Neural crest cell (in vitro differentiated cells): ENCODE data around the gene GLP1R. TPM values are rescaled to one million over a fixed set of nuclear protein-coding genes. Genes with fewer than 3 reads are reported as not detected.
A peak's percentile ranks its signal among the peaks of the same experiment; 100 is the strongest.
"Not testable (repeated sequence)": the region's sequence is repeated elsewhere in the genome, so short reads cannot be mapped to it uniquely, and the experiment has no call there.

Experiments used
- DNase-seq: peaks from one replicate; pipeline ENCODE4 v3.0.0; 2021; ENCODE audit warnings: low read depth, mixed read lengths, low spot score
- H3K27ac Mint-ChIP-seq: one replicate; pipeline ENCODE4 v1.8.0; 2021; ENCODE audit warnings: mild to moderate bottlenecking, mixed read lengths; ENCODE audit not compliant: unreplicated experiment
- H3K27me3 Mint-ChIP-seq: 2 replicates; pipeline ENCODE4 v1.8.0; 2021; ENCODE audit warnings: low read depth, mild to moderate bottlenecking, mixed read lengths
- H3K36me3 Mint-ChIP-seq: 2 replicates; pipeline ENCODE4 v1.8.0; 2021; ENCODE audit warnings: low read depth, mild to moderate bottlenecking, mixed read lengths
- H3K4me1 Mint-ChIP-seq: 2 replicates; pipeline ENCODE4 v1.8.0; 2021; ENCODE audit warnings: mixed read lengths
- H3K4me3 Mint-ChIP-seq: one replicate; pipeline ENCODE4 v1.8.0; 2021; ENCODE audit warnings: mild to moderate bottlenecking, mixed read lengths
- H3K9me3 Mint-ChIP-seq: 2 replicates; pipeline ENCODE4 v1.8.0; 2021; ENCODE audit warnings: mixed read lengths
- CTCF ChIP-seq: fragments of 200-600 bp; sonication (generic); conservative IDR thresholded peaks from 2 replicates; pipeline ENCODE4 v1.5.0; 2021; ENCODE audit warnings: antibody characterized with exemption, mild to moderate bottlenecking
- total RNA-seq: library from RNA; stranded (reverse); gene quantifications from 2 replicates; pipeline ENCODE4 v1.2.1, GENCODE V29; 2021

The GLP1R gene
- total RNA-seq, 1 donor from 2014 or later, result 0.65 TPM

DNA sequence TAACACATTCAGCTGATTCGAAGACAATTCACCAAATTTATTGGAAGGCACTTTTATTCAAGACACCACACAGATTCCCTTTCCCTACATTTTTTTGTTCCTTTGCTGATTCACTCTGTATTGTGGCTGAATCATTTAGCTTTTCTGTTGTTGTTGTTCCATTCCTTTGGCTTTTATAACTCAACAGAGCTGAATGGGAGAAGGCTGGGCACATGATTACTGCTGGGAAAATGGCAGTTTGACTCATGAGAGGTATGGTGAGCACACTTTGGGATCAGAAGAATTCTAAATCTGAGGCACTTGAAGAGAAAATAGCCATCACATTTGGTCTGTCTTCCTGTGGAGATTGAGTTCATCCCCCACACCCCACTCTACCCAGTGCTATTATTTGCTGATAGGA is 82.1 kb downstream of the GLP1R start:
- DNase-seq, result no peak
- Mint-ChIP-seq H3K36me3 (no peaks in the 10 kb centered on the region), H3K4me3 (no peak overlapping the region), H3K9me3 (no peaks in the 10 kb centered on the region), H3K4me1 (no peaks in the 10 kb centered on the region), H3K27ac (no peak overlapping the region), H3K27me3 (peaks cover 8% of the 10 kb centered on the region)
- TF ChIP-seq CTCF, result no peak

DNA sequence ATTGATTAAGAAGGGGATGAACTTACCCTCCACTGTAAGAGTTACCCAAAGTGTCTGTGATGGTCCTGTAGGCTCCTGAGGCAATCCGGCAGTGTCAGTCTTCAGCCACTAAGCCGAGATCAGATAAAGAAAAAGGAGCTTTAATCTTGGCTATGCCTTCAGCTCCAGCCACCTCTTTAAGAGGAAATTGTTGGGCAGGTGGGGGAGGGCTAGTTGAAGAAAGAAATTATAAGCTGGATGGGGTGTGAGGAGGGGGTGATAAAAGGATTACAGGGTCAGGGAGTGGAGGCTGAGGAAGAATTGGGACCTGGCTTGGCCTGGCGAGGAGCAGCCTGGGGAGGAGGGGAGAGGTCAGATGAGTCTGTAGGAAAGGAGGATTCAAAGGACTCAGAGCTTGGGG is 86.2 kb downstream of the GLP1R start:
- H3K36me3 Mint-ChIP-seq, DNase-seq, H3K27ac Mint-ChIP-seq, H3K4me3 Mint-ChIP-seq, H3K4me1 Mint-ChIP-seq, H3K9me3 Mint-ChIP-seq: not testable (repeated sequence)
- H3K27me3 Mint-ChIP-seq, result peaks cover 26% of the 10 kb centered on the region

- H3K4me3 Mint-ChIP-seq, DNase-seq, H3K36me3 Mint-ChIP-seq, H3K4me1 Mint-ChIP-seq, H3K27ac Mint-ChIP-seq, H3K9me3 Mint-ChIP-seq: not testable (repeated sequence)
- peaks cover 41% of the 10 kb centered on the region for H3K27me3 Mint-ChIP-seq
Observed at GRCh38 chr6:39136207-39136606, 87.6 kb downstream of the GLP1R start.

DNA sequence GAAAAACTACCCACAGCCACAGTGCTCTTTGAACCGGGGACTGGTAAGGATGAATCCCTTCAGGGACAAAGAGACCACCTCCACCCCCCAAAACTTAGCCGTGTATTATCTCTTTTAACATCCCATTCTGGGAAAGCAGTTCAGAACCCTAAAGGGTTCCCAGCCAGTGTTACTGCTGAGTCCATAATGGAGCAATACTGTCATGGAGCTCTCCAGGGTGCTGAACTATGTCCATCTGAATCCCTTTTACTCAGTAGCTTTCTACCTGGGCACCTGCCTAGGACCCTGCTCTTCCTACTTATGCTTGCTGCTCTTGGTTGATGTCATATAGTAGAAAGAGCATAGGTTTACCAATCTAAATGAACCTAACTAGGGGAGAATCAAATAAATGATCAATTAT is 88.7 kb downstream of the GLP1R start:
- H3K4me1 Mint-ChIP-seq, result no peaks in the 10 kb centered on the region
- H3K27ac Mint-ChIP-seq, result no peak overlapping the region
- H3K4me3 Mint-ChIP-seq, result no peak overlapping the region
- DNase-seq, result peak; percentile 63
- H3K27me3 Mint-ChIP-seq, result peaks cover 42% of the 10 kb centered on the region
- TF ChIP-seq CTCF, result no peak
- H3K36me3 Mint-ChIP-seq, result no peaks in the 10 kb centered on the region
- no peaks in the 10 kb centered on the region for H3K9me3 Mint-ChIP-seq

Other genes starting within 250 kb of the GLP1R start
- 13.4 and 13.5 TPM in 2 replicates for gene SAYSD1, start 66.4 kb downstream of the GLP1R start, total RNA-seq
- 30.4 and 32.7 TPM in 2 replicates for gene KCNK5, start 180.7 kb downstream of the GLP1R start, total RNA-seq